Femur (tissue), 1 donor: ENCODE measurements around the gene CHFR.
"Not testable (repeated sequence)": the region's sequence is repeated elsewhere in the genome, so short reads cannot be mapped to it uniquely, and the experiment has no call there.

Source experiments
- DNase-seq: peaks from one replicate; pipeline ENCODE4 v3.0.0-alpha.2; 2017

The CHFR gene

DNA sequence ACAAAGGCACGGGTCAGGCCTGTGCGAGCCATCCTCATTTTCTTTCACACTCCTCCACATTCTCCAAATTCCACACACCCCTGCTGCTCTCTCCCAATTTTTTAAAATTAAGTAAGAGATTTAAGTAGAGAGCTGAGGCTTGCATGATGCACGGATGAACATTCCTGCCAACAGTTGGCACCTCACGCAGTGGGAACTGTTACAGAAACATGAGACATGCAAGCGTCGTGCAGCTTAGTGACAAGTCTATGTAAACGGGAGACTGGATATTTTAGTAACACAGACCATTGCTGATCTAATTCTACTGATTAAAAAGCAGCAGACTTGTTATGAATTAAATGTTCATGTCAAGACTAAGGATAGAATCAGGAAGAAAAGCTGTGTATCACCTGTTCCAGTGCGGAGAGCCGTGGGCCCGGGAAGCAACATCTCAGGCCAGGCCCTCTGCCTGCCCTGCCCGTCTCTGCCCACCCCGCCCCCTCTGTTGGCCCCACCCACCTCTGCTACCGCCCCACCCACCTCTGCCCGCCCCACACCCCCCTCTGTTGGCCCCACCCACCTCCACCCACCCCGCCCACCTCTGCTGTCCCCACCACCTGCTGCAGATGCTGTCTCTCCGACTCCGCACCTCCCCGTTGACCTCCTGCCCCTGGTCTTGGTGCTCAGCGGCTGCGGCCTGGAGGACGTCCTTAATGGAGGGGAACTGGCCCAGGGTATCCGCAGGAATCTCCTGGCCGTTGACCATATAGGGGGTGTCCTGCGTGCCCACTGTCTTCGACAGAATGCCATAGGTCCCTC, 79.9 kb downstream of the CHFR start:
- DNase-seq: no peak

DNA sequence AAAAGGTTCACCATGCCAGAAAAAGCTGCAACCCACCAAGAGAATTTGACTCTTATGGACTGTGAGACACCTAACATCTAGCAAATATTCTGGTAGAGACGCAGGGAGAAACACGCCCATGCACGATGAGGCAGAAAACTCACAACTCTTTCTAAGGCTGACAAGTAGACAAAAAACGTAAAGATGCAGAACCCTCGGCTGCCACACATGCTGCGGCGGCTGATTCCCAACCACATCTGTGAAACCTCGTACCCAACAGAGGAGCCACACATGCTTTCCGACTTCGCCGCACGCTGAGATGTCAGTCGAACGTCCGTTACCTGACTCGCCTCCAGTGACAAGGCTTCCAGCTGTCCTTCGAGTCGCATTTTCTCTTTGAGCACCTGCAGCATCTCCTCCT, 80.5 kb downstream of the CHFR start:
- DNase-seq: no peak

DNA sequence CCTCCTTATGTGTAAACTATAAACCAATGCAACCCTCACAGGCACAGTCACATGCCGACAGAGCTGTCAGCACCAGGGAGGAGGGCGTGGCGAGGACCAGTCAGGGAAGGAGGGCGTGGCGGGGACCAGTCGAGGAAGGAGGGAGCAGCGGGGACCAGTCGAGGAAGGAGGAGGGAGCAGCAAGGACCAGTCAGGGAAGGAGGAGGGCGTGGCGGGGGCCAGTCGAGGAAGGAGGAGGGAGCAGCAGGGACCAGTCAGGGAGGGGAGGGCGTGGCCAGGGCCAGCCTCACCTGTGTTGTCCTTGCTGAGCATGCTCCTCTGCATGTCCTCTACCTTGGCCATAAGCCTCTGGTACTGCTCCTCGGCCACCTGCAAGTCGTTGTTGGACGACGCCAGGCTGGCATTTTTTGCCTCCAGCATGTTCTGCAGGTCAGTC, 83.0 kb downstream of the CHFR start:
- DNase-seq: no peak

DNA sequence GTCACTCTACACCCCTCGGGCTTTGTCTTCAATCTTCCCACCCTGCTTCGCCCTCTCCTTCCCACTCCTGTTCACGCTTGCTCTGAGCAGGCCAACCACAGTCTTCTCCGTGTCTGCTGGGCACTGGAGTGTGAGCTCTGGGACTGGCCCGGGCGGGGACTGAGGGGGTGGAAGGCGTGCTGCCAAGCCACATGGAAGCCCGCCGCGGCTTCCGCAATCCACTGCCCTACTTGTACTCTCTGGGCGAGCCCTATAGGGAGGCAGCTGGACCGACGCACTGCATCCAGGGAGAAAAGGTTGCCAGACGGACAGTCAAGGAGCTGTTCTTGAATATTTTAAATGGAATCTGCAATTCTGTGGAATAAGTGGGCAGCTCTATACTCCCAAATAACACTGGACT, 83.5 kb downstream of the CHFR start:
- peak; percentile 46 for DNase-seq

DNA sequence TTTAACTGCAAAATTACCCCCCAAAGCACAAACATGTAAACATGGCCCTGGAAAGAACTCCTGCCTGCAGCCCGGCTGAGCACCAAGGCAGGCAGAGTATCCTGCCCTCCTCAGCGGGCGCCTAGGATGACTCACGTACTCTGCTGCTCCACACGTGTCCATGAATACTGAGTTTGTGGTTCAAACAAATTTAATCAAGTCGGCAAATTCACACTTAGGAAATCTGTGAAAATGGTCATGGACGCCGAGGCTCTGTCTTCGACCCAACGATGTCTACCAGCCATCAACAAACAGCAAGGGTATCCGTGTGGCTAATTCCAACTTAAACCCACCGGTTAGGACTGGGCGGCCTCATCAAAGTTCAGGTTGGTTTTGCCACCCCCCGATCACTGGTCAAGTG, 84.3 kb downstream of the CHFR start:
- no peak for DNase-seq

DNA sequence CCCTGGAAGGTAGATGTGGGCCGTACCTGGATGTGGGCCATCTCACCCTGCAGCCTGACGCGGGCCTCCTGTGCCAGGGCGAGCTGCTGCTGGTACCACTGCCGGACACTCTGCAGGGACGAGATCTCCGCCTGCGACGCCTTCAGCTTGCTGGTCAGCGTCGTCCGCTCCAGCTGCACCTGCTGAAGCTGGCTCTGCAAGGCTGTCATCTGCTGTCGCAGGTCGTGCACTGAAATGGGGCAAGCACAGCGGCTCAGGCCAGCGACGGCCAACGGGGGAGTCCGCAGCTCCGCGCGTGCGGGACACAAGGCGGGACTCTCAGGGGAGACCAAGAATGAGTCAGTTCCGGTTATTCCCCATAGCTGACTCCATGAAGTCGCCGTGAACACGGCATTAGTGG, 85.7 kb downstream of the CHFR start:
- no peak for DNase-seq

DNA sequence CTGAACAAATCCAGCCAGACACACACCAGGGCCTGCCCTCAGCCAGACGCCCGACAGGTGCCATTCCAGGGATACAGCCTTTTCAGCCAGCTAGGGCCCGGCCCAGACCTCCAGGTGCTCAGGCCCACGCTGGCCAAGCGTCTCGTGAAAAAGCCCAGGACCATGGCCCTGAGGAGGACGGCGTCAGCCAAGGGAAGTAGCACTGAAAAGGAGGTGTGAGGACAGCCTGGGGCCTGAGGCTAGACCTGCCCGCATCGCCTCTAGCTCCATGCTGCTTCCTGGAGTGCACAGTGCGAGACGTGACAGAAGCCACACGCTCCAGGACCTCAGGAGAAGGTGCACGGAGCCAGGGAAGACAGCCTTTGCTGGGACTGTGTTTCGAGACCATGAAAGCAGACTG, 88.6 kb downstream of the CHFR start:
- no peak for DNase-seq

DNA sequence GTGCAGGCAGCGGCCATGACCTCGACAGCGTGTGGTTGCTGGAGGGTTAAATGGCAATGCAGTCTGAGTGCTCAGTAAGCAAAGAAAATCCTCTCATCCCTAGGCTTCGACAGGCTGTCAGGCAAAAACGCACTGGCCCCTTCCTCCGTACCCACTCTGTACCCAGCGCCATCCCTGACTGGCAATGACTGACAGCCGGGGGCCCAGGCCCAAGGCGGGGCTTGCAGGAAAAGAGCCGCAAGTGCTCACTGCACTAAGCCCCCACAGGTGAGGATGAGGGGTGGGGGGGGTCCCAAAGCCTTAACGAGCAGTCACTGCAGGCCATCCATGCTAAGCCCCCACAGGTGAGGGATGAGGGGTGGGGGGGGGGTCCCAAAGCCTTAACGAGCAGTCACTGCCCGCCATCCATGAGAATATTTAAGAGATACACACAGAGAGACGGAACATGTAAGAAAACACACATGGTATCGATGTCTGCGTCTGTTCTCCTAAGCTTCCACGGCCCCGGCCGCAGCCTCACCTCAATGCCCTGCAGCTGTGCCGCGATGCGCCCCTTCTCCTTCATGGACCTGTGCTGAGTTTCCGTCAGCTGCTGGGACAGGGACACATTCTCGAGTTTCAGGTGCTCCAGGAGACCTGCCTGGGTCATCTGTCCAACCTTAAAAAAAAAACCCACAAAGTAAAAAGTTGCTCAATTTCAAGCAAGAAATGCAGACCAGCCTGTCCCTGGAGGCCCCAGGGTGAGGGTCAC, 89.4 kb downstream of the CHFR start:
- no peak for DNase-seq

DNA sequence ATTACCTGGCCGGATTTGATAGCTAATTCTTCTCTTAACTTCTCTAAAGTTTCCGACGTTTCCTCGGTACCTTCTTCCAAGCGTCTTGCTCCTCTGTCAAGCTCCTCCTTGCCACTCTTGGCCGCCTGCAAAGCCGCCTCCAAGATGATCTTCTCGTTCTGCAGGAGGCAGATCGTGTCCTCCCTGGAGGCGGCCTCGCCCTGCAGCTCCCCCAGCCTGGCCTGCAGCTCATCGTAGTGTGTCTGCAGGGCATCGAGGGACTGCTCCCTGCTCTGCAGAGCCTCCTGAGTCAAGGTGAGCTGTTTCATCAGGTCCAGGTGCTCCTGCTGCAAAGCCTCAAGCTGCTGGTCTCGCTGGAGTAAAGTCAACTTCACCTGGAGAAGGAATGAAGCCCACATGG, 91.6 kb downstream of the CHFR start:
- no peak for DNase-seq

DNA sequence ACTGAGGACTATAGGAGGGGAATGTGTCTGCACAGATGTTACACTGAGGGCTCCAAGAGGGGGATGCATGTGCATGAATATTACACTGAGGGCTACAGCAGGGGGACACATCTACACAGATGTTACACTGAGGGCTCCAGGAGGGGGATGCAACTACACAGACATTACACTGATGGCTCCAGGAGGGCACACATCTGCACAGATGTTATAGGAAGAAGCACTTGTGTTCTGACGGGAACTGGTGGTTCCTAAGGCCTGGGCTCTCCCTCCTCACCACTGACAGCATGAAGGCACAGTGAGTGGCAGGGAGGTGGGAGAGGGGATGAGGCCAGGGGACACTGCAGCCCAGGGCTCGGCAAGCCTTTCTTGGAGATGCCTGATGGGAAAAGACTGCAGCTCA, 95.5 kb downstream of the CHFR start:
- not testable (repeated sequence) for DNase-seq

DNA sequence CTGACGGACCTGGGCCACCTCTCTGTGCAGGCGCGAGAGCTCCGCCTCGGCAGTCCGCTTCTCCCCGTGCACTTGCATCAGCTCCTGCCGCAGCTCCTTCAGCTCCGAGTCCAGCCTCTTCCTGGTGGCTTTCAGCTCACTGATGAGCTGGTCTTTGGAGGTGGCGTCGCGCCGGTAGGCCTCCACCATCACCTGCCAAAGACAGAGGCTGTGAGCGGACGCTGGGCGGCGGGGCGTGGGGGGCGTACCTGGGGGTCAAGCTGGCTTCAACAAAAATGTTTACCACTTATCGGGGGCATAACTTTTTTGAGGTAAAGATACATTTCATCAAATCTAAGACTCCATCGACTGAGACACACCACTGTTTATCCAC, 98.3 kb downstream of the CHFR start:
- DNase-seq: no peak

DNA sequence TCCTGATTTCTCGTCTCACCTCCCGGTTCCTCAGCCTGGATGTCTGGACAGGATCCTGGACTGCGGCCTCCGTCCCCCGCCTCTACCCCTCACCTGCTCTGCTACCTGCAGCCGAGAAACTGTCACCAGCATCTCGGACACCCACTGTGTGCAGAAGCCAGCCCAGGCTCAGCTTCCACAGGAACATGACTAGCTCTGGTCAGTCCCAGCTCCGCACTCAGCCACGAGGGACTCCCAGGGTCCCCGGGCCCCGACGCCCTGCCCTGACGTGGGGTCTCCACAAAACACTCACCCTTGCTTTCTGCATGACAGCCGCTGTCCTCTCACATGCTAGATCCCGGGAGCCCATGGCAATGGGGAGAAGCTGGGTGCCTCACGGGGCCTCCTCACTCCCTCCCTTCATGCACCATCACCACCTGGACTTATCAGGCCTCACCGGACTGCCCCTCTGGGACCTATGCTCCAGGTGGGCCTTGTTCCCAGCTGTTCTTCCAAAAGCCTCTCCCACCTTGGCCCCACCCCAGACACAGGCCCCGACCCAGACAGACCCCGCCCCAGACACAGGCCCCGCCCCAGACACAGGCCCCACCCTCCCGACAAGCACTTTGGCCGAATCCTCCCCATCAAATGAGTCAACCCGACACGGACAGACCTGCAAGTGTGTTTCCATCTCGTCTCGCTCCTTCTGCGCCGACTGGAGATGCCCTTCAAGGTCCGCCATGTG, 98.9 kb downstream of the CHFR start:
- no peak for DNase-seq

DNA sequence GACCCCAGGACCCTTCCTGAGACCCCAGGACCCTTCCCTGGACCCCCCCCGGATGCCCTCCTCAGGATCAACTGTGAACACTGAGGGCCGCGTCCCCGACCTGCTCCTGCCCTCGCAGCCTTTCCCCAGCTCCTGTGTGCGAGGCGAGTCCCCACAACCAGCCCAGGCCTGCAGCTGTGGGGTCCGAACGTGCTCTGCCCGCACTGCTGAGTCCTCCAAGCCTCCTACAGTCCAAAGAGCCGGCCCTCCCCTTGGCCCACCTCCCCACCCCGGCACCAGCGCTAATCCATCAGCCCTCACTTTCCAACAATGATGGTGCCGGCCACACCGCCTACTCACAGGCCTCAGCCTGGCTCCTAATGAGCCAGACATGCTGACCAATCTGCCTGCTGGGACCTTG, 99.5 kb downstream of the CHFR start:
- DNase-seq: no peak

DNA sequence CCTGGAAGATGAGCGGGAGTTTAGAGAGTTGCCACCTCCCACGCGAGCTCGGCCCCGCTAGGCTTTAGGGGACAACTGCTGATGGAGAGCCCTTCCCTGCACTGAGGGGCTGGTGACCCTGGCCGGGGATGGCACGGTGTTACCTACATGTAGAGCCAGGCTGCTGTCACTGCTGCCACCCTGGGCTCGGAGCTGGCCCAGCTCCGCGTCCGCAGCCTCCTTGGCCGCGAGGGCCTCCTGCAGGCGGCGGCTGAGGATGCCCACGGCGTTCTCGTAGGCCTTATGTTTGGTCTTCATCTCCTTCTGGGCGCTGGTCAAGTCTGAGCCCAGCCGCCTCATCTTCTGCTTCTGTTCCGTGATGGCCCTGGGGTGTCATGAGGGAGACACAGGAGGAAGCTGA, 101.2 kb downstream of the CHFR start:
- DNase-seq: no peak

DNA sequence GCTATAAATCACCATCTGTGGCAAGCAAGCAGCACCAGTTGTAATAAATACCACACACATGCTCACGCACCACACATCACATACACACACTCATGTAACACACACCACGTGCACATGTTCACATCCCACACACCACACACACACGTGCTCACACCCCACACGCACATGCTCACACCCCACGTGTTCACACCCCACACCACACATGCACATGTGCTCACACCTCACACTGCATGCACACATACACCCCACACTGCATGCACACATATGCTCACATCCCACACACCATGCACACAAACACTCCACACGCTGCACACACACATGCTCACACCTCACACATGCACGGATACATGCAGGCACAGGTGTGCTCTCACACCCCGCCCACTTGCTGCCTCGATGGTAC, 102.8 kb downstream of the CHFR start:
- no peak for DNase-seq

DNA sequence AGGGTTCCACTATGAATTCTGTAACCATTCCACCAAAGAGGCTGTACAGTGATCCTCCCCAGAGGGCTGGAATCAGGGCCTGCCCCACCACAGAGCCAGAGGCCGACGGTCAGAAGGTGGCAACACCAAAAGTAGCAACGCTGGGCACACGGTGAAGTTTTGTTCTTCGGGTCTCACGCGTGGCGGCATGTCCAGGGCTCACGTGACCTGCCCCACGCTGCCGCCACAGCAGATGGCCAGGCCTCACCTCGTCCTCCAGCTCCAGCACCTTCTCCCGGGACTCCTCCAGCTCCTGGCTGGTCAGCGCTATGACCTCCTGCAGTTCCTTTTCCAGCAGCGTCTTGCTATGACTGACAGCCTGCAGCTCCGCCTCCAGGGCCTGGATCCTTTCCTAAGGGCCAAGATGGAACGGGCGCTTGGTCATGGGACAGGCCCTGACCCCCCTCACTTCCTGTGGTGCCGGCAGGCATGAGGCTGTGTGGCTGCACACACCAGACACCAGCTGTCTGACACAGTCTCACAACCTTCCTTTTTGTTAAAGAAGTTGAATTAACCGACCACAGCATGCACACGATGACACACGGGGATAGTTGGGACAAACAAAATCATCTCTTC, 103.4 kb downstream of the CHFR start:
- DNase-seq: no peak
